NCI-H1105 treated with DMSO at 0.1 percent for 48 hours (cell line): ENCODE data around the gene BAZ2B.
"Not testable (repeated sequence)": the region's sequence is repeated elsewhere in the genome, so short reads cannot be mapped to it uniquely, and the experiment has no call there.

ENCODE experiments used
- DNase-seq: peaks from one replicate; lab custom pipeline; 2025; lab: John Stamatoyannopoulos, UW

Gene BAZ2B

GRCh38 chr2:159410276-159410675 is 206.1 kb downstream of the BAZ2B start:
- DNase-seq, result no peak

- DNase-seq, result no peak
These were observed 207.1 kb downstream of the BAZ2B start for GRCh38 chr2:159409116-159409800.

- no peak for DNase-seq
These were observed 213.6 kb downstream of the BAZ2B start for GRCh38 chr2:159402790-159403189.

- not testable (repeated sequence) for DNase-seq
These were observed 214.2 kb downstream of the BAZ2B start for GRCh38 chr2:159402160-159402559.

- no peak for DNase-seq
These were observed 216.5 kb downstream of the BAZ2B start for GRCh38 chr2:159399716-159400415.

- DNase-seq, result no peak
These were observed 219.5 kb downstream of the BAZ2B start for GRCh38 chr2:159396799-159397198.

- DNase-seq, result no peak
These were observed 233.8 kb downstream of the BAZ2B start for GRCh38 chr2:159382447-159383028.

- DNase-seq, result no peak
These were observed 234.8 kb downstream of the BAZ2B start for GRCh38 chr2:159381574-159381973.

GRCh38 chr2:159380685-159381239 is 235.6 kb downstream of the BAZ2B start:
- DNase-seq, result no peak

GRCh38 chr2:159379181-159379580 is 237.2 kb downstream of the BAZ2B start:
- no peak for DNase-seq

GRCh38 chr2:159375241-159375640 is 241.1 kb downstream of the BAZ2B start:
- no peak for DNase-seq

- DNase-seq, result no peak
These were observed 244.8 kb downstream of the BAZ2B start for GRCh38 chr2:159371506-159371905.

- no peak for DNase-seq
These were observed 249.8 kb downstream of the BAZ2B start for GRCh38 chr2:159366538-159366937.

GRCh38 chr2:159362816-159363251 is 253.5 kb downstream of the BAZ2B start:
- no peak for DNase-seq

- DNase-seq, result no peak
These were observed 254.3 kb downstream of the BAZ2B start for GRCh38 chr2:159362094-159362493.

GRCh38 chr2:159361603-159362002 is 254.7 kb downstream of the BAZ2B start:
- not testable (repeated sequence) for DNase-seq

GRCh38 chr2:159356053-159356554 is 260.2 kb downstream of the BAZ2B start:
- no peak for DNase-seq

- DNase-seq, result no peak
These were observed 264.4 kb downstream of the BAZ2B start for GRCh38 chr2:159351977-159352376.

GRCh38 chr2:159349674-159350299 is 266.6 kb downstream of the BAZ2B start:
- no peak for DNase-seq

- no peak for DNase-seq
These were observed 289.6 kb downstream of the BAZ2B start for GRCh38 chr2:159326569-159327255.

GRCh38 chr2:159322419-159322818 is 293.9 kb downstream of the BAZ2B start:
- DNase-seq, result no peak
